Thyroid gland (tissue), 4 donors: Measurements from ENCODE around the gene GRK1.

Experiments
- POLR2A ChIP-seq, 2 donors: fragments of 450-650 bp; IDR thresholded peaks; one replicate each; pipeline ENCODE4 v1.6.1; 2017; ENCODE audit warnings: antibody characterized with exemption in 2 of 2, mild to moderate bottlenecking in 2 of 2, moderate library complexity in 1 of 2
- TF ChIP-seq, protein P1 (sequence below), 6 experiments: fragments of 200-600 bp in 3 of 6; fragments of 450-650 bp in 3 of 6; sonication (generic) in 3 of 6; IDR thresholded peaks; one replicate each; pipeline ENCODE4 v1.5.1; 2016 to 2019; ENCODE audit warnings: antibody characterized with exemption in 6 of 6, mild to moderate bottlenecking in 2 of 6, inconsistent platforms in 1 of 6, moderate library complexity in 1 of 6

DNA sequence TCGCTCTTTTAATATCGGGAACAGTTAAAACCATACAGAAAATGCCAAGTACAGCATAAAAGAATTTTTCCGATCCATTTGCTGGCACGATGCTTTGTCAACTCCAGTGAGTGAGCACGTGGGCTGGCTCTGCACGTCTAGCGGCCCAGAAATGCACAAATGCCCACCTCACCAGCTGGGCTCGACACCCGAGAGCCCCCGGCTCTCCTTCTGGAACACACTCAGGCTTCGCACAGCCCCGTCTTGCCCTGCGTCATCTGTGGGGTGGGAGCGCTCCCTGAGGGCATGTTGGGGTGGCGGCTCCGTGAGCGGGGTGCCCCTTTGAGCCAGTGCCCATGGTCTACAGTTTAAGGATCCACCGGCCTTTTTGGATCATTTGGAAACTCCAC lies 33.5 kb upstream of the GRK1 start:
- TF ChIP-seq, protein P1, sequence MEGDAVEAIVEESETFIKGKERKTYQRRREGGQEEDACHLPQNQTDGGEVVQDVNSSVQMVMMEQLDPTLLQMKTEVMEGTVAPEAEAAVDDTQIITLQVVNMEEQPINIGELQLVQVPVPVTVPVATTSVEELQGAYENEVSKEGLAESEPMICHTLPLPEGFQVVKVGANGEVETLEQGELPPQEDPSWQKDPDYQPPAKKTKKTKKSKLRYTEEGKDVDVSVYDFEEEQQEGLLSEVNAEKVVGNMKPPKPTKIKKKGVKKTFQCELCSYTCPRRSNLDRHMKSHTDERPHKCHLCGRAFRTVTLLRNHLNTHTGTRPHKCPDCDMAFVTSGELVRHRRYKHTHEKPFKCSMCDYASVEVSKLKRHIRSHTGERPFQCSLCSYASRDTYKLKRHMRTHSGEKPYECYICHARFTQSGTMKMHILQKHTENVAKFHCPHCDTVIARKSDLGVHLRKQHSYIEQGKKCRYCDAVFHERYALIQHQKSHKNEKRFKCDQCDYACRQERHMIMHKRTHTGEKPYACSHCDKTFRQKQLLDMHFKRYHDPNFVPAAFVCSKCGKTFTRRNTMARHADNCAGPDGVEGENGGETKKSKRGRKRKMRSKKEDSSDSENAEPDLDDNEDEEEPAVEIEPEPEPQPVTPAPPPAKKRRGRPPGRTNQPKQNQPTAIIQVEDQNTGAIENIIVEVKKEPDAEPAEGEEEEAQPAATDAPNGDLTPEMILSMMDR (IDR thresholded peaks at IDR 0.05): no peak
- no peak for TF ChIP-seq POLR2A (IDR thresholded peaks at IDR 0.05)
